BJ (cell line): ENCODE results near the gene MAML2. TPM values are rescaled to one million over a fixed set of nuclear protein-coding genes. Genes with fewer than 3 reads are reported as not detected.

Experiments used
- CTCF ChIA-PET: fragments of 350-600 bp; formaldehyde crosslinking; extraction: SDS; loops from one replicate; lab custom pipeline; 2021; ENCODE audit warnings: antibody characterized with exemption, inconsistent platforms; lab: Yijun Ruan, JAX
- POLR2A ChIA-PET: fragments of 300-600 bp; sonication (Branson Sonifier 250); formaldehyde crosslinking; extraction: SDS; loops from one replicate; lab custom pipeline; 2021; ENCODE audit warnings: antibody characterized with exemption; lab: Charles Lee
- DNase-seq: peaks from one replicate; pipeline ENCODE4 v3.0.0-alpha.2; 2011; ENCODE audit warnings: low read depth
- H3K27me3 ChIP-seq: 2 replicates; pipeline ENCODE4 v1.6.0; 2011; ENCODE audit warnings: low read length; ENCODE audit not compliant: control insufficient read depth, insufficient read depth
- H3K36me3 ChIP-seq: 2 replicates; pipeline ENCODE4 v1.5.1; 2011; ENCODE audit warnings: low read length; ENCODE audit not compliant: control insufficient read depth, insufficient read depth
- H3K4me3 ChIP-seq: 2 replicates; pipeline ENCODE4 v1.5.1; 2011; ENCODE audit warnings: low read depth, mild to moderate bottlenecking, control low read depth, low read length
- polyA plus RNA-seq: library from polyadenylated mRNA; depleted of rRNA; stranded (reverse); fragments of >200 nt; gene quantifications from 2 replicates; pipeline ENCODE4 v1.2.3, GENCODE V29; 2011
- TF ChIP-seq, protein P1 (sequence below): IDR thresholded peaks from 2 replicates; pipeline ENCODE4 v1.5.1; 2011; ENCODE audit warnings: low read depth, mild to moderate bottlenecking, control low read depth, inconsistent platforms, low read length, moderate library complexity; ENCODE audit not compliant: insufficient read depth

The MAML2 gene
- polyA plus RNA-seq, 1 experiment: 22.0 TPM

DNA sequence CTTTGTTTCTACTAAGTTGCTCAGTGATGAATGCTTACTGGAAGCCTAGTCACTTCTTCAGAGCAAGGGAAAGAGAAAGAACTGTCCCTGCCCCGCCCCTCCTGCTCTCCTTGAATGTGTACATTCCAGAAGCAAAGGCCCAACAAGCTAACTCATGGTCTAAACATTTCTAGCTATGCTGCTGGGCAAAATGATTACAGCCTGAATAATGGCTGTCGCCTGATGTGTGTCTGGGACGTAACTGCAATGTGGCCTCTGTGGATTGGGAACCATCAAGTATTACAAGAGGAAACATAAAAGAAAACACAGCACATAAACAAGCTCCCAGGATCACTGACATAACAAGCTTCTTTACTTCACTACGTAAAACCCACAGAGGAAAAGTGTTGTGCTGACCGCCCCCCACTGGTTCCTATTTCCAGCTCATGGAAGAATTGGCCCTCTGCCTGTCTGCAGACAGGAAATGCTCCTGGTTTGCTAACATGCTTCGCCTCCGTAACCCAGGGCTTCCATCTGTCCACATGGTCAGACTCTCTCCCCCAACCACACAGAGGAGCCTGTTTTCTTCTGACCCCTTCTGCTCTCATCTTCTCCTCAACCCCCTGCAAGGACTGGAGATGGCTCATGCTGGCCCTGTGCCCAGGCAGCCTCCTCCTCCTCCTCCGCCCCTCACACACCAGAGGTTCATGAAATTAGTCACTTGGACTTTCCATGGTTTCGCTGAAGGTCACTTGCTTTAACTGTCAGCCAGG is 187.2 kb downstream of the MAML2 start:
- peak; percentile 91 for DNase-seq
- H3K27me3 ChIP-seq: no peaks in the 10 kb centered on the region
- ChIA-PET POLR2A (interaction anchor here (0.5 to 1.7 kb wide), 5 partner anchors 13 to 234 kb away, joined by 3 to 7 read pairs (median 3); partner anchors contain the start of genes CCDC82, JRKL and MAML2), CTCF (interaction anchor here (0.8 to 1.8 kb wide), 11 partner anchors 9 to 172 kb away, joined by 3 to 5 read pairs (median 3); no protein-coding TSS in a partner anchor)
- no peaks in the 10 kb centered on the region; the same call in 1 of the 2 replicates for H3K36me3 ChIP-seq
- H3K4me3 ChIP-seq: no peak overlapping the region
- TF ChIP-seq, protein P1, sequence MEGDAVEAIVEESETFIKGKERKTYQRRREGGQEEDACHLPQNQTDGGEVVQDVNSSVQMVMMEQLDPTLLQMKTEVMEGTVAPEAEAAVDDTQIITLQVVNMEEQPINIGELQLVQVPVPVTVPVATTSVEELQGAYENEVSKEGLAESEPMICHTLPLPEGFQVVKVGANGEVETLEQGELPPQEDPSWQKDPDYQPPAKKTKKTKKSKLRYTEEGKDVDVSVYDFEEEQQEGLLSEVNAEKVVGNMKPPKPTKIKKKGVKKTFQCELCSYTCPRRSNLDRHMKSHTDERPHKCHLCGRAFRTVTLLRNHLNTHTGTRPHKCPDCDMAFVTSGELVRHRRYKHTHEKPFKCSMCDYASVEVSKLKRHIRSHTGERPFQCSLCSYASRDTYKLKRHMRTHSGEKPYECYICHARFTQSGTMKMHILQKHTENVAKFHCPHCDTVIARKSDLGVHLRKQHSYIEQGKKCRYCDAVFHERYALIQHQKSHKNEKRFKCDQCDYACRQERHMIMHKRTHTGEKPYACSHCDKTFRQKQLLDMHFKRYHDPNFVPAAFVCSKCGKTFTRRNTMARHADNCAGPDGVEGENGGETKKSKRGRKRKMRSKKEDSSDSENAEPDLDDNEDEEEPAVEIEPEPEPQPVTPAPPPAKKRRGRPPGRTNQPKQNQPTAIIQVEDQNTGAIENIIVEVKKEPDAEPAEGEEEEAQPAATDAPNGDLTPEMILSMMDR: peak; percentile 45

DNA sequence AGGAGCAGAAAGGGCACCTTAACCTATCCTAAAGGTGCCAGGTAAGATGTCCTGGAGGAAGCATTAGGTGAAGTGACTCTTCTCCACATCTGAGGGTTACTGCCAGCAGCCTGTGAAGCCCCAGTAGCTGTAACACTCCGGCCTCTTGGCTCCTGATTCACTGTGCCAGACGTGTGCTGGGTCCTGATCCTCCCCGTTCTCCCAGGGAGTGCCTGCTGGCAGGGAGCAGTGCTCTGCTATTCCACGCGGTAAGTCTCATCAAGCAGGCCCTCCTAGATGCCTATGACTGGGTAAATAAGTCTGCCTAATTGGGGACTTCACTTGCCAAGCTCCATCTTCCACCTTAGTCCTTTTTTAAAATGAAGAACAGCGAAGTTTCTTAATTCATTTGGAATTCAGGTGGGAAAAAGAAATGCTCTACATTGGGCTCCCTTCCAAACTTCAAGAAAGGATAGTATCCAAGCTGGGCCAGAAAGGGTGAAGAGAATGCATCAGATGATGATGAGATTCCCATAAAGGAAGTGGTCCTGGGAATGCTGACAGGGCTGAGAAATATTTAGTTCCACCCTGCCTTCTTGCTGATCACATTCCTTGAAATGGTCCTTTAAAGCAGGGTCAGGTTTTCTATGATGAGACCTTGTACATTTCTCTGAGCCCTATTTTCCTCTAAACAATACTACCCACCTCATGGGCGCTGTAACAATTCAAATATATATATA is 188.0 kb downstream of the MAML2 start:
- CTCF ChIA-PET: interaction anchor here (0.8 to 1.8 kb wide), 10 partner anchors 13 to 172 kb away, joined by 3 to 5 read pairs (median 3); no protein-coding TSS in a partner anchor
- Histone ChIP-seq H3K27me3 (no peaks in the 10 kb centered on the region), H3K4me3 (no peak overlapping the region), H3K36me3 (no peaks in the 10 kb centered on the region; the same call in 1 of the 2 replicates)
- TF ChIP-seq, protein P1: no peak
- DNase-seq: no peak
- POLR2A ChIA-PET: interaction anchor here (0.5 to 1.7 kb wide), 3 partner anchors 14 to 235 kb away, joined by 3 to 7 read pairs (median 3); partner anchors contain the start of genes CCDC82 and JRKL

DNA sequence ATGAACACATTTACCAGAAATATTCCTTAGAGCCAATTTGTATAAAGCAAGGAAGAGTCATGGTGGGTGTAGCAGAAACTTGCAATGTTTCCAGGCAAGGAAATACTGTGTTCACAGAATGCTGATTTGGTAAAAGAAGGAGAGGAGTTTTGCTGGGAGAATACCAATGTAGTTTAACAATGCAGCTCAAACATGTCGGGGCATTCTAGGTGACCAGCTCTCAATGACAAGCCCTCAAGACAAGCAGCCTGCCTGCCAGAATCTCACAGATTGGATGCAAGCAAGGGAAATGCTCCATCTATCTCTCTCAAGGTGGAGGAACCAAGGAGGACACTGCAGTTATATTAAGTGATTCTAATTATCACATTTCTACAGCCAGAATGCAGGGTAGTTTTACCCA is 190.4 kb downstream of the MAML2 start:
- POLR2A ChIA-PET: no interaction called here
- H3K4me3 ChIP-seq: no peak overlapping the region
- CTCF ChIA-PET: no interaction called here
- H3K27me3 ChIP-seq: no peaks in the 10 kb centered on the region
- no peak for DNase-seq
- TF ChIP-seq, protein P1: no peak
- H3K36me3 ChIP-seq: no peaks in the 10 kb centered on the region; the same call in 1 of the 2 replicates

DNA sequence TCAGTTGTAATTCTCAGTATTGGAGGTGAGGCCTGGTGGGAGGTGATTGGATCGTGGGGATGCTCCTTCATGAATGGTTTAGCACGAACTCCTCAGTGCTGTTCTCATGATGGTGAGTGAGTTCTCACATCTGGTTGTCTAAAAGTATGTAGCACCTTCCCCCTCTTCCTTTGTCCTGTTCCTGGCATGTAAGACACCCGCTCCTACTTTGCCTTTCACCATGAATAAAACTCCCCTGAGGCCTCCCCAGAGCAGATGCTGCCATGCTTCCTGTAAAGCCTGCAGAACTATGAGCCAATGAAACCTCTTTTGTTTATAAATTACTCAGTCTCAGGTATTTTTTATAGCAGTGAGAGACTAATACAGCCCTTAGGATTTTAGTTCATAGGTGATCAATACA is 191.5 kb downstream of the MAML2 start:
- TF ChIP-seq, protein P1: no peak
- no peak overlapping the region for H3K4me3 ChIP-seq
- ChIA-PET CTCF (interaction anchor here (1.0 to 1.6 kb wide), 3 partner anchors 32 to 192 kb away, joined by 3 to 6 read pairs (median 4); partner anchors contain the start of gene MAML2), POLR2A (no interaction called here)
- H3K27me3 ChIP-seq: no peaks in the 10 kb centered on the region
- no peaks in the 10 kb centered on the region; the same call in 1 of the 2 replicates for H3K36me3 ChIP-seq
- no peak for DNase-seq
